SK-N-MC (cell line): Measurements from ENCODE around the gene CNGB1.
"Not testable (repeated sequence)": the region's sequence is repeated elsewhere in the genome, so short reads cannot be mapped to it uniquely, and the experiment has no call there.

Source experiments
- DNase-seq: peaks from one replicate; pipeline ENCODE4 v3.0.0-alpha.2; 2011; ENCODE audit warnings: low read depth, low spot score
- H3K27ac ChIP-seq: fragments of 200-600 bp; sonication (generic); 2 replicates; pipeline ENCODE4 v1.5.1; 2016; ENCODE audit warnings: mixed run types
- H3K36me3 ChIP-seq: fragments of 200-600 bp; sonication (generic); 2 replicates; pipeline ENCODE4 v1.6.1; 2017; ENCODE audit warnings: antibody characterized with exemption, low read length, mixed read lengths; ENCODE audit not compliant: insufficient read depth
- H3K4me3 ChIP-seq: fragments of 200-600 bp; sonication (generic); 2 replicates; pipeline ENCODE4 v1.5.1; 2016
- H3K9ac ChIP-seq: fragments of 200-600 bp; sonication (generic); 2 replicates; pipeline ENCODE4 v1.8.0; 2017; ENCODE audit warnings: mixed run types, mixed read lengths; ENCODE audit not compliant: insufficient read length
- H3K9me3 ChIP-seq: fragments of 200-600 bp; sonication (generic); 2 replicates; pipeline ENCODE4 v1.6.1; 2017; ENCODE audit warnings: low read depth, mild to moderate bottlenecking, antibody characterized with exemption, low read length, moderate library complexity, mixed read lengths
- EZH2 ChIP-seq: fragments of 200-600 bp; sonication (generic); IDR thresholded peaks from one replicate; pipeline ENCODE4 v1.6.1; 2017; ENCODE audit warnings: antibody characterized with exemption
- FOXP2 ChIP-seq: optimal IDR thresholded peaks from 2 replicates; pipeline ENCODE3; 2011; ENCODE audit warnings: mild to moderate bottlenecking, moderate library complexity; ENCODE audit not compliant: insufficient read depth; ENCODE audit errors: extremely low read length, control extremely low read depth
- POLR2AphosphoS5 ChIP-seq: IDR thresholded peaks from 2 replicates; pipeline ENCODE4 v1.6.1; 2012; ENCODE audit warnings: mild to moderate bottlenecking, low read depth, low read length, borderline replicate concordance

Gene CNGB1

DNA sequence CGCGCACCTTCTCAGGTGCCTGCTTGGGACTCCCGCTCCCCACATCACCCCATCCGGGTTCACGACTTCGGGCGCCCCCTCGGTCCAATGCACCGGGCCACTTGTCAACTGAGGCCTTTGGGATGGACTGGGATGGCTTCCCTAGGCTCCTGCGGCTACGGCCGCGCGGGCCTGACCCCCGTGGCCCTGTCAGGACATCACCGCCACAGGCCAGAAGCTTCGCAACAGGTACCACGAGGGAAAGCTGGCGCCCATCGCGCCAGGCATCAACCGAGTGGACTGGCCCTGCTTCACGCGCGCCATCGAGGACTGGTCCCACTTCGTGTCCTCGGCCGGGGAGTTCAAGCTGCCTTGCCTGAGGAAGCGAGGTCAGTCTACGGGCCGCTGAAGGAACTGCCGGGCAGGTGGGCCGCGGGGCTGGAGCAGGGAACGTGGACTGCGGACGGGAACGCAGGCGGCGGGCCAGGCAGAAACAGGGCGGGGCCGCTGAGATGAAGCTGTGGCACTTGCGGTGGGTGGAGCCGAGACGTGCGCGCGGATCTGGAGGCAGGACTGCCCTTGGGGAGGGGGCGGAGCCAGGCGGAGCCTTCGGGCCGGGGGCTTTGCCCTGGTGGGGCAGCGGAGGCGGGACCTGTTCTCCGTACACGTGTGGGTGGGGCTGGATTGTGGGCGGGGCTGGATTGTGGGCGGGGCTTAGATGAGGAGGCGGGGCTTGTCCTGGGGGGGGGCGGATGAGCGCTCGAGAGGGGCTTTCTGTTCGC lies 13.7 kb upstream of the CNGB1 start:
- Histone ChIP-seq H3K27ac (no peak overlapping the region), H3K9me3 (no peaks in the 10 kb centered on the region), H3K4me3 (peak overlapping the region; percentile 71), H3K9ac (peak overlapping the region; percentile 29), H3K36me3 (no peaks in the 10 kb centered on the region)
- DNase-seq = peak; percentile 24
- TF ChIP-seq FOXP2 (no peak), EZH2 (no peak), POLR2AphosphoS5 (no peak)

DNA sequence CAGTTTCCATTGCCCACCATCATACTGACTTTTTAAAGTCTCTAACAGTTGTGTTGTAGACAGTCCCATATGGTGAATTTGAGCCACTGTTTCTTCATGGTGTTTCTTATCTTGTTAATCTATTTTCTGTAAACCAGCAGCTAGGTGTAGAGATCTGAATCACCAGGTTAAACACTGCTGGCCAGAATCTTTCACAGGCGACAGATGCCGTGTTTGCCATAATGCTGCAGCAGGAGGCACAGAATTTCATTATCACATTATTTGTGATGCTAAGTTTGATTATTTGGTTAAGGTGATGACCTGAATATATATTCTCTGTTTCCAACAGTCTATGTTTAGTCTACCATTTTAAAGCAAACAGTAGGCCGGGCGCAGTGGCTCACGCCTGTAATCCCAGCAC lies 11.5 kb upstream of the CNGB1 start:
- no peak overlapping the region for H3K27ac ChIP-seq
- H3K4me3 ChIP-seq = no peak overlapping the region
- no peak for DNase-seq
- H3K9ac ChIP-seq = no peak overlapping the region
- H3K36me3 ChIP-seq = no peaks in the 10 kb centered on the region
- TF ChIP-seq FOXP2 (no peak), EZH2 (no peak), POLR2AphosphoS5 (no peak)
- H3K9me3 ChIP-seq = no peaks in the 10 kb centered on the region

DNA sequence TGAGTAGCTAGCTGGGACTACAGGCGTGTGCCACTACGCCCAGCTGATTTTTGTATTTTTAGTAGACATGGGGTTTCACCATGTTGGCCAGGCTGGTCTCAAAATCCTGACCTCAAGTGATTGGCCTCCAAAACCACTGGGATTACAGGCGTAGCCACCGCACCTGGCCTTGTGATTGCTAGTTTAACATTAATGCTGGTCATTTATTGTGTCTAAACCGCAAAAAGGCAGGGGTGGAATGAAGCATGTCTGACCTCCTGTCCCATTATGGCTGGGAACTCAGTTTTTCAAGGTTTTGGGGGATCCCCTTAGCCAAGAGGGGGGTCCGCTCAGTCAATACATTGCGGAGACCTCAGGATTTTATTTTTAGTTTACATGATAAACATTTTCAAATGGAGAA lies 10.7 kb upstream of the CNGB1 start:
- Histone ChIP-seq H3K27ac (no peak overlapping the region), H3K9me3 (no peaks in the 10 kb centered on the region), H3K36me3 (no peaks in the 10 kb centered on the region), H3K4me3 (no peak overlapping the region), H3K9ac (no peak overlapping the region)
- no peak for DNase-seq
- no peak for TF ChIP-seq EZH2
- no peak for TF ChIP-seq POLR2AphosphoS5
- no peak for TF ChIP-seq FOXP2

DNA sequence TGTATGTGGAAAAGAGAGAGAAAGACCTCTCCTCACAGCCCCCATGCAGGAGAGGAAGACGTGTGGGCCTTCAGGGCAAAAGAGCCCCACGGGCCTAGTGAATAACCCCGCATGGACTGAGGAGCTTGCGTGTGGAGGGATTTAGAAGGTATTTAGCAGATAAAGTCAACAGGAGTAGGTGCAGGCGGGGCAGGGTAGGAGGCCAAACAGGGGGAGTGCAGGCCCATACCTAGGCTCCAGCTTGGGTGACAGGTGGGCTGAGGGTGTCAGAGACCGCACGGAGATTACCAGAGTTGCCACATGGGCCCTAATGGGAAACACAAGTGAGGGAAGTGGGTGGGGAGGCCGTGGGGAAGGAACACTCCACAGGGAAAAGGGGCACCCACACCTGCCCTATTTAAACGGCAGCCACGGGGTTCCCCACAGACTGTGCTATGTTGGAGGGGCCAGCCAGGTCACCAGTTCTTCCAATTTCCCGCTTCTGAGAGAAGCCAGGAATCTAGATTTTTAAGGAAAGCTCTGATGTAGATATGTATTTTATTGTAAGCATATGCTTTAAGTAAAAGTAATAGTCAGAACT lies 8.2 kb upstream of the CNGB1 start:
- no peak overlapping the region for H3K9ac ChIP-seq
- no peaks in the 10 kb centered on the region for H3K36me3 ChIP-seq
- H3K9me3 ChIP-seq = no peaks in the 10 kb centered on the region
- TF ChIP-seq EZH2 (no peak), FOXP2 (no peak), POLR2AphosphoS5 (no peak)
- H3K4me3 ChIP-seq = no peak overlapping the region
- no peak for DNase-seq
- H3K27ac ChIP-seq = no peak overlapping the region

DNA sequence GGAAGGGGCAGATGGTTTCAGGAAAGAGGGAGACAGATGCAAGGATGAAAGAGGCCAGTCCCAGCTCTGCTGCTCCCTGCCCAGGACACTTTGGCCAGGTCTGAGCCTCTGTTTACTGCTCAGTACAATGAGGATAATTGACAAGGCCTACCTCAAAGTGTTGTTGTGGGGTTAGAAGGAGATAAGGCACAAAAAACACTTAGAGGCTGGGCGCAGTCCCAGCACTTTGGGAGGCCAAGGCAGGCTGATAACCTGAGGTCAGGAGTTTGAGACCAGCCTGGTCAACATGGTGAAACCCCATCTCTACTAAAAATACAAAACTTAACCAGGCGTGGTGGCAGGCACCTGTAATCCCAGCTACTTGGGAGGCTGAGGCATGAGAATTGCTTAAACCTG lies 7.1 kb upstream of the CNGB1 start:
- not testable (repeated sequence) for H3K27ac ChIP-seq, H3K36me3 ChIP-seq, DNase-seq, H3K4me3 ChIP-seq, H3K9ac ChIP-seq, H3K9me3 ChIP-seq

DNA sequence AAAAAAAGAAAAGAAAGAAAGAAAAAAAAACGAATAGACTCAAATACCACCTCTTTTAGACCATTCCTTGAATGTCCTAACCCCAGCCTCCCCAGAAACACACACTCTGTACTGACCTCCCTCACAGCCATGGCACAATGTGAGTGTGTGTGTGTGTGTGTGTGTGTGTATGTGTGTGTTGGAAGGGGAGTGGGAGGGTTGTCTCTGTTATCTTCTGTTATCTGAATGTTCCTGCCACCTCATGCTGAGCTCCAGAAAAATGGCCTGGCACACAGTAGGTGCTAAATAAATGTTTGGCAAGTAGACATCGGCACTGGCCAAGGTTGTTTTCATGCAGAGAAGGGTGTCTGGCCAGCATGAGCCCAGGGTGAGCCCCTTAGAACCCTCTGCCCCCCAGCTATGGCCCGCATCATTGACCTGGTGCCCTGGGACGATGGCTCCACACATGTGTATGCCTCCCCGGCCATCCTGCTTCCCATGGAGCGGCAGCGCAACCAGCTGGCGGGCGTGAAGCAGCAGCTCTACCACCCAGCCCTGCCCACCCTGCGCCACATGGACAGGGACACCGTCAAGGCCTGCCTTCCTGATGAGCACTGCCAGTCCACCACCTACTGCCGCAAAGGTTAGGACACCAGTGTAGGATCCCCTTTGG lies 6.6 kb upstream of the CNGB1 start:
- Histone ChIP-seq H3K36me3 (no peaks in the 10 kb centered on the region), H3K9me3 (no peaks in the 10 kb centered on the region), H3K4me3 (no peak overlapping the region), H3K27ac (no peak overlapping the region), H3K9ac (no peak overlapping the region)
- no peak for TF ChIP-seq FOXP2
- TF ChIP-seq POLR2AphosphoS5 = no peak
- TF ChIP-seq EZH2 = no peak
- no peak for DNase-seq

DNA sequence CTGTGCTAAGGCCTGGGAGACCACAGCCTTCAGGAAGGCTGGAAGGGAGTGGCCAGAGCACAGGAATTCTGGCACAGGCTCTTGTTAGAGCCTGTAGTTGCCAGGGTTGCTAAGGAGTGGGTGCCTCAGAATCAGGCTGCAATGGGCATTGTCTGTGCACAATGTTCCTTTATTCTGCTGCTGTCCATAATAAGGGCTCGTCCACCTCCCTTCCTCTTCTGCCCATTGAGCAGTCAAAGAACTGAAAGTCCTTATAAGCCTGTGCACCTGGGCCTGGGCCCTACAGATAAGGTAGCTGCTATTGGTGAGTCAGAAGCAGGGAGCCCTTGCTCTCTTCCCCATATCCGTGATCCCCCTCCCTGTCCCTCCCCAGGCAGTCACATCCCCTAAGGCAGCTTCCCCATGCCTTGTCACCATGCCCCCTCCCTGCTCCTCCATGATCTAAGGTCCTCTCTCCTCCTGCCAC lies 5.4 kb upstream of the CNGB1 start:
- no peak overlapping the region for H3K4me3 ChIP-seq
- H3K9ac ChIP-seq = no peak overlapping the region
- no peak for DNase-seq
- no peak overlapping the region for H3K27ac ChIP-seq
- no peaks in the 10 kb centered on the region for H3K9me3 ChIP-seq
- TF ChIP-seq EZH2 (no peak), FOXP2 (no peak), POLR2AphosphoS5 (no peak)
- H3K36me3 ChIP-seq = no peaks in the 10 kb centered on the region

DNA sequence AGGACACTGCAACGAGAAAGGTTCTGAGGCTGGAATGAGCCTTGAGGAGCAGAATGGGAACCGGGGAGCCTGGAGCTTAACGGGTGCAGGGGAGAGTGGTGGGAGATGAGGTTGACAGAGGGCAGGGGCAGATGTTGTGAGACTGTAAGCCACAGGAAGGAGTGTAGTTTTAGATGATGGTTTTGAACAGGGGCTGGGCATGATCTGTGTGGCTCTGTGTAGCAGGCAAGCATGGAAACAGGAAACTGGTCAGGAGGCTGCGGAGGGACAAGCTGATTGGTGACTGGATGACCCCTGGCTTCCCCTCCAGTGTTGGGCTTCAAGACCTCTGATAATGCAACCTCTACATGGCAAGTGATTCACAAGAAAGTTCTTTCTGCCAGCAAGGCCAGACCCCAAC lies 1.4 kb upstream of the CNGB1 start:
- TF ChIP-seq EZH2 = no peak
- no peak overlapping the region for H3K4me3 ChIP-seq

More for the DNA sequence above, 1.4 kb upstream of the CNGB1 start:
- Histone ChIP-seq H3K9me3 (no peaks in the 10 kb centered on the region), H3K9ac (no peak overlapping the region), H3K27ac (no peak overlapping the region), H3K36me3 (no peaks in the 10 kb centered on the region)
- no peak for DNase-seq
